MM.1S (cell line): ENCODE measurements around the gene VDAC1.

Source experiments
- DNase-seq: peaks from one replicate; pipeline ENCODE4 v3.0.0-alpha.2; 2015
- H2AFZ ChIP-seq: fragments of 300-600 bp; sonication (generic); 2 replicates; pipeline ENCODE4 v1.6.0; 2016; ENCODE audit warnings: antibody characterized with exemption, low read length
- H3F3A ChIP-seq: fragments of 300-600 bp; sonication (generic); 2 replicates; pipeline ENCODE4 v1.6.1; 2016; ENCODE audit warnings: mild to moderate bottlenecking, antibody characterized with exemption, low read length, moderate library complexity, mixed read lengths; ENCODE audit not compliant: insufficient read depth
- H3K27ac ChIP-seq: fragments of 300-600 bp; sonication (generic); 2 replicates; pipeline ENCODE4 v1.5.1; 2016; ENCODE audit warnings: mild to moderate bottlenecking, low read length
- H3K27me3 ChIP-seq: fragments of 300-600 bp; sonication (generic); replicated peaks from 2 replicates; pipeline ENCODE4 v1.6.0; 2016; ENCODE audit warnings: low read length; ENCODE audit not compliant: insufficient read depth
- H3K36me3 ChIP-seq: fragments of 300-600 bp; sonication (generic); replicated peaks from 2 replicates; pipeline ENCODE4 v1.6.1; 2016; ENCODE audit warnings: mild to moderate bottlenecking, low read length, mixed read lengths; ENCODE audit not compliant: insufficient read depth
- H3K4me1 ChIP-seq: fragments of 300-600 bp; sonication (generic); 2 replicates; pipeline ENCODE4 v1.6.1; 2016; ENCODE audit warnings: low read length, mixed read lengths
- H3K4me2 ChIP-seq: fragments of 300-600 bp; sonication (generic); 2 replicates; pipeline ENCODE4 v1.6.0; 2016; ENCODE audit warnings: low read depth, low read length
- H3K4me3 ChIP-seq: fragments of 300-600 bp; sonication (generic); 2 replicates; pipeline ENCODE4 v1.5.1; 2016; ENCODE audit warnings: low read length, mixed read lengths
- H3K79me2 ChIP-seq: fragments of 300-600 bp; sonication (generic); 2 replicates; pipeline ENCODE4 v1.6.1; 2016; ENCODE audit warnings: mixed run types, low read length, mixed read lengths
- H3K9ac ChIP-seq: fragments of 300-600 bp; sonication (generic); 2 replicates; pipeline ENCODE4 v1.6.1; 2016; ENCODE audit warnings: low read length, mixed read lengths
- H3K9me2 ChIP-seq: fragments of 300-600 bp; sonication (generic); replicated peaks from 2 replicates; pipeline ENCODE4 v1.6.1; 2016; ENCODE audit warnings: mild to moderate bottlenecking, low read length, mixed read lengths; ENCODE audit not compliant: insufficient read depth
- H3K9me3 ChIP-seq: fragments of 300-600 bp; sonication (generic); replicated peaks from 2 replicates; pipeline ENCODE4 v1.6.1; 2016; ENCODE audit warnings: mild to moderate bottlenecking, low read length, mixed read lengths; ENCODE audit not compliant: insufficient read depth
- H4K20me1 ChIP-seq: fragments of 300-600 bp; sonication (generic); 2 replicates; pipeline ENCODE4 v1.6.1; 2016; ENCODE audit warnings: mild to moderate bottlenecking, low read length, moderate library complexity, mixed read lengths; ENCODE audit not compliant: insufficient read depth
- CTCF ChIP-seq: fragments of 300-600 bp; sonication (generic); IDR thresholded peaks from 2 replicates; pipeline ENCODE4 v1.5.1; 2016; ENCODE audit warnings: antibody characterized with exemption, low read length, mixed read lengths
- EZH2 ChIP-seq: fragments of 300-600 bp; sonication (generic); optimal IDR thresholded peaks from 2 replicates; pipeline ENCODE3; 2017; ENCODE audit warnings: low read depth, mild to moderate bottlenecking, antibody characterized with exemption, low read length, mixed read lengths
- EZH2phosphoT487 ChIP-seq: fragments of 300-600 bp; sonication (generic); IDR thresholded peaks from 2 replicates; pipeline ENCODE4 v1.6.1; 2018; ENCODE audit warnings: antibody characterized with exemption, low read length

VDAC1 gene

DNA sequence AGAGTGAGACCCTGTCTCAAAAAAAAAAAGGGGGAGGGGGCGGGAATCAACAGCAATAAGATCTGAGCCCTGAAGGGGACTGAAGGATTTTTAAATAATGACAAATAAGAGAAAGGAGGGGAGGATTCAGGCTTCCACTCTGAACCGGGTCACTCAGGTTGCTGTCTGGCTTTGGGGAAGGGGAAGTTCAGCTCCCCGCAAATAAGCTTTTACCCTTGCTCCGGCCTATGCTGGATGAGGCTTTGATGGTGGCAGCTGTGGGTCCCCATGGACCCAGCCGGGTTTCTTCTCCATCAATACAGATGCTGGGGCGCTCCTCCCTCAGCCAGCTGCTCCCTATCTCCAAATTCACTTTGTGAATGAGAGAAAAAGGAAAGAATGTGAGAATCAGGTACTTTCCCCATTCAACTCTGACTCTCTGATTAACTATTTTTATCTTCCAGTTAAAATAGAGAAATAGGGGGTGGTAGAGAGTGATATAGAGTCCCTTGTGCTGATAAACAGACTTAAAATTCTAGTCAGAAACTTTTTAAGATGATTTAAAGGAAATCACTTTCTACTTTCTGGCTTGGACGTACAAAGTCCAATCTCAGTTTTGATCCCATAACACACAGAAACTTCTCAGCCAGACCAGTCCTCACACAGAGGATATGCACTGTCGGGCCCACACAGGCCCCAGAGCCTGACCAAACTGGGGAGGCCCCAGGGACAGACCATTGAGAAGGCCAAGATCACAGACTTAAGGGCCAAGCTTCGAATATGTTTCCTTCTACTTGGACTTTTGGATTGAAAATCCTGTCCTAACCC, 76.0 kb downstream of the VDAC1 start:
- Histone ChIP-seq H3K4me1 (no peaks in the 10 kb centered on the region), H3K4me2 (no peak overlapping the region), H3K79me2 (no peaks in the 10 kb centered on the region), H2AFZ (no peak overlapping the region), H3K9me2 (no peaks in the 10 kb centered on the region), H3K27me3 (no peaks in the 10 kb centered on the region), H3K4me3 (no peak overlapping the region), H3K9ac (no peak overlapping the region), H3K9me3 (no peaks in the 10 kb centered on the region), H3K27ac (no peak overlapping the region), H4K20me1 (no peaks in the 10 kb centered on the region), H3F3A (no peaks in the 10 kb centered on the region), H3K36me3 (no peaks in the 10 kb centered on the region)
- no peak for DNase-seq
- TF ChIP-seq EZH2 (no peak), EZH2phosphoT487 (no peak), CTCF (no peak)

DNA sequence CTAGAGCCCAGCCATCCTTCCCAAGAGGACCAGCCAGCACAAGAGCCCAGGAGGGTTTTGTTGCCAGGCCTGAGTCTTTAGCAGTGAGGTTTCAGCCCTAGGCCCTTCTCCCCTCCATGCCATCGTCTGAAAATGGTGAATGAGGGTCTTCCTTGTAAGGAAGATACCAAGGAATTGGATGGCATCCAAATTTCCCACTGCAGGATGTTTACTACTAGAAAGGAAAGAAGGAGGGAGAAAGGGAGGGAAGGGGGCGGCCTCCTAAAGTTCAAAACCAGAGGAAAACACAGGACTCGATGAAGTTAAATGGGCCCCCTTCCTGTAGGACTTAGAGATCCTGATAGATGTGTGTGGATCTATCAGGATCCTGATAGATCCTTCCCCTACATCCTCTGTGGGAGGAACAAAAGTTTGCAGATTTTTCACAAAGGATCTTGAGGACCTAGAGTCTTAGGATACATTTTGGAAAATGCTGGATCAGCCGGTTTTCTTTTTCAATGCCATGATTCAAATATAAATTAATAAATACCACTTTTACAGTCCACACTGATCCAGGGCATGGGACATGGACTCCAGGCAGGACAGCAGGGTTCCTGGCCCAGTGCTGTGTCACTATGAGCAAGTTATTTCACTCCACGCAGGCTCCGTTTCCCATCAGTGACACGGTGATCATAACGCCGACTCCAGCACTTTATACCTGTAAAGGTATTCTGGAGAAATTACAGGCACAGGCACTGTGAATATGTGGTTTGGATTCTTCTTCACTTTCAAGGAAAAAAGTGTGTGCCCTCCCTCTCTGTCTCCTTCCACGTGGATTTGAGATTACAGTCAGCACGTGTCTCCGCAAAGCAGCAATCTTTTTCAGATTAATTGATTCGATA, 77.2 kb downstream of the VDAC1 start:
- no peak overlapping the region for H3K4me2 ChIP-seq

More for the DNA sequence above, 77.2 kb downstream of the VDAC1 start:
- TF ChIP-seq CTCF (no peak), EZH2 (no peak), EZH2phosphoT487 (no peak)
- H4K20me1 ChIP-seq = no peaks in the 10 kb centered on the region
- no peak overlapping the region for H3K9ac ChIP-seq
- H3K9me3 ChIP-seq = no peaks in the 10 kb centered on the region
- no peaks in the 10 kb centered on the region for H3K79me2 ChIP-seq
- H3K27me3 ChIP-seq = no peaks in the 10 kb centered on the region
- H3K36me3 ChIP-seq = no peaks in the 10 kb centered on the region
- DNase-seq = no peak
- no peak overlapping the region for H3K27ac ChIP-seq
- H3K9me2 ChIP-seq = no peaks in the 10 kb centered on the region
- H3K4me3 ChIP-seq = no peak overlapping the region
- no peak overlapping the region for H2AFZ ChIP-seq
- no peaks in the 10 kb centered on the region for H3F3A ChIP-seq
- no peaks in the 10 kb centered on the region for H3K4me1 ChIP-seq
